K562 (cell line): ENCODE results near the gene NFS1. TPM values are rescaled to one million over a fixed set of nuclear protein-coding genes. Genes with fewer than 3 reads are reported as not detected.
A peak's percentile ranks its signal among the peaks of the same experiment; 100 is the strongest.

Experiments
- ARID1B ChIP-seq: fragments of 450-650 bp; IDR thresholded peaks from 2 replicates; pipeline ENCODE4 v1.6.1; 2016; ENCODE audit warnings: antibody characterized with exemption, mild to moderate bottlenecking, inconsistent platforms
- BACH1 ChIP-seq: fragments of 200-800 bp; sonication (Bioruptor generic); IDR thresholded peaks from 2 replicates; pipeline ENCODE4 v1.6.1; 2016; ENCODE audit warnings: missing genetic modification characterization, missing compliant biosample characterization
- CEBPB ChIP-seq: fragments of 450-650 bp; IDR thresholded peaks from 2 replicates; pipeline ENCODE4 v1.6.1; 2016; ENCODE audit warnings: missing genetic modification characterization, missing compliant biosample characterization
- CEBPG ChIP-seq, 3 experiments: fragments of 200-800 bp in 1 of 3; sonication (Bioruptor generic) in 1 of 3; sonication (generic) in 1 of 3; formaldehyde crosslinking in 1 of 3; IDR thresholded peaks in 2 of 3; conservative IDR thresholded peaks in 1 of 3; 2 replicates each; pipeline versions ENCODE4 v1.6.1 to v1.8.0; 2016 to 2022; ENCODE audit warnings: missing compliant biosample characterization in 2 of 3, missing genetic modification characterization in 2 of 3, mild to moderate bottlenecking in 1 of 3, missing genetic modification reagents in 1 of 3
- EHMT2 ChIP-seq: fragments of 450-650 bp; IDR thresholded peaks from 2 replicates; pipeline ENCODE4 v1.6.1; 2018; ENCODE audit warnings: antibody characterized with exemption
- GABPB2 ChIP-seq: fragments of 250-450 bp; sonication (Bioruptor Pico); conservative IDR thresholded peaks from 2 replicates; pipeline ENCODE4 v1.5.1; 2021; ENCODE audit warnings: mild to moderate bottlenecking
- MCM5 ChIP-seq: fragments of 450-650 bp; IDR thresholded peaks from 2 replicates; pipeline ENCODE4 v1.6.1; 2016; ENCODE audit warnings: low read depth
- MXI1 ChIP-seq: IDR thresholded peaks from 2 replicates; pipeline ENCODE4 v1.6.1; 2011; ENCODE audit warnings: low read depth, mild to moderate bottlenecking, improper control_type of control experiment, low read length
- MYBL2 ChIP-seq, 2 experiments: fragments of 450-650 bp in 1 of 2; sonication (generic) in 1 of 2; formaldehyde crosslinking in 1 of 2; IDR thresholded peaks; 2 replicates each; pipeline versions ENCODE4 v1.6.1 to v1.8.1; 2017 to 2022; ENCODE audit warnings: borderline replicate concordance in 1 of 2, inconsistent platforms in 1 of 2, low read depth in 1 of 2, mild to moderate bottlenecking in 1 of 2, missing genetic modification reagents in 1 of 2, moderate library complexity in 1 of 2
- NCOA1 ChIP-seq: fragments of 450-650 bp; IDR thresholded peaks from 2 replicates; pipeline ENCODE4 v1.6.1; 2016; ENCODE audit warnings: low read depth
- PML ChIP-seq: IDR thresholded peaks from 2 replicates; pipeline ENCODE4 v1.6.1; 2012; ENCODE audit warnings: low read length, inconsistent platforms
- PRPF4 ChIP-seq: fragments of 200-400 bp; formaldehyde crosslinking; IDR thresholded peaks from one replicate; pipeline ENCODE4 v1.6.1; 2017; ENCODE audit warnings: low read length, low read depth, mild to moderate bottlenecking; ENCODE audit not compliant: insufficient read depth, poor library complexity, severe bottlenecking
- SMARCA4 ChIP-seq: fragments of 450-650 bp; IDR thresholded peaks from 2 replicates; pipeline ENCODE4 v1.6.1; 2016
- TBP ChIP-seq: optimal IDR thresholded peaks from 2 replicates; pipeline ENCODE3; 2011; ENCODE audit warnings: low read depth, low read length, improper control_type of control experiment
- TCF3 ChIP-seq: sonication (generic); formaldehyde crosslinking; IDR thresholded peaks from 2 replicates; pipeline ENCODE4 v1.4.0; 2020; ENCODE audit warnings: mild to moderate bottlenecking, missing genetic modification reagents
- TSC22D4 ChIP-seq: fragments of 450-650 bp; IDR thresholded peaks from 2 replicates; pipeline ENCODE4 v1.6.1; 2016; ENCODE audit warnings: missing genetic modification characterization, missing biosample characterization, control low read depth
- ZNF324 ChIP-seq: fragments of 250-450 bp; sonication (Bioruptor Pico); IDR thresholded peaks from 2 replicates; pipeline ENCODE4 v1.4.0; 2020; ENCODE audit warnings: mild to moderate bottlenecking
- ZNF717 ChIP-seq: fragments of 250-450 bp; sonication (Bioruptor Pico); IDR thresholded peaks from 2 replicates; pipeline ENCODE4 v1.5.0; 2021
- polyA plus RNA-seq, 8 experiments: library from polyadenylated mRNA; depleted of rRNA in 4 of 8; stranded (reverse) in 5 of 8; unstranded in 3 of 8; fragments of >200 nt; fragmentation: Nextera tagmentation in 2 of 8; fragmentation: Illumina TruSeq in 1 of 8; extraction: Ambion mirVana in 2 of 8; extraction: Trizol in 1 of 8; gene quantifications; 2 replicates each; pipeline versions ENCODE4 v1.2.1 to v1.2.3, GENCODE V29; 2011 to 2014; ENCODE audit warnings: inconsistent platforms in 1 of 8, missing spikeins in 1 of 8
- total RNA-seq, 7 experiments: library from RNA; depleted of rRNA in 6 of 7; stranded (reverse); fragments of >200 nt in 6 of 7; fragmentation: Illumina TruSeq in 2 of 7; extraction: Trizol in 2 of 7; gene quantifications; 2 replicates each; pipeline versions ENCODE4 v1.2.1 to v1.2.3, GENCODE V29; 2011 to 2021; ENCODE audit warnings: low replicate concordance in 1 of 7
- TF ChIP-seq, protein P1 (sequence below), 2 experiments: fragments of 450-650 bp; conservative IDR thresholded peaks; 2 replicates each; pipeline ENCODE4 v1.6.1; 2017; ENCODE audit warnings: mild to moderate bottlenecking in 2 of 2, moderate library complexity in 2 of 2
- TF ChIP-seq, protein P2 (sequence below), 2 experiments: fragments of 200-800 bp in 1 of 2; sonication (Bioruptor generic) in 1 of 2; sonication (generic) in 1 of 2; formaldehyde crosslinking in 1 of 2; IDR thresholded peaks in 1 of 2; conservative IDR thresholded peaks in 1 of 2; 2 replicates each; pipeline versions ENCODE4 v1.5.0 to v1.6.1; 2016 to 2020; ENCODE audit warnings: missing compliant biosample characterization in 1 of 2, missing genetic modification characterization in 1 of 2, missing genetic modification reagents in 1 of 2
- TF ChIP-seq, protein P3 (sequence below): sonication (generic); formaldehyde crosslinking; IDR thresholded peaks from 2 replicates; pipeline ENCODE4 v1.8.0; 2022; ENCODE audit warnings: missing genetic modification reagents, mild to moderate bottlenecking, moderate library complexity, borderline replicate concordance
- TF ChIP-seq, protein P4 (sequence below): fragments of 250-450 bp; sonication (Bioruptor Pico); IDR thresholded peaks from 2 replicates; pipeline ENCODE4 v1.5.0; 2020; ENCODE audit warnings: mild to moderate bottlenecking, borderline replicate concordance

Gene NFS1
- total and polyA plus RNA-seq, 9 of the 15 experiments (the other 6 are each of a cell fraction or from before 2014, with no cell fraction given), result 11.5 to 84.8 (median 47.1) TPM

DNA sequence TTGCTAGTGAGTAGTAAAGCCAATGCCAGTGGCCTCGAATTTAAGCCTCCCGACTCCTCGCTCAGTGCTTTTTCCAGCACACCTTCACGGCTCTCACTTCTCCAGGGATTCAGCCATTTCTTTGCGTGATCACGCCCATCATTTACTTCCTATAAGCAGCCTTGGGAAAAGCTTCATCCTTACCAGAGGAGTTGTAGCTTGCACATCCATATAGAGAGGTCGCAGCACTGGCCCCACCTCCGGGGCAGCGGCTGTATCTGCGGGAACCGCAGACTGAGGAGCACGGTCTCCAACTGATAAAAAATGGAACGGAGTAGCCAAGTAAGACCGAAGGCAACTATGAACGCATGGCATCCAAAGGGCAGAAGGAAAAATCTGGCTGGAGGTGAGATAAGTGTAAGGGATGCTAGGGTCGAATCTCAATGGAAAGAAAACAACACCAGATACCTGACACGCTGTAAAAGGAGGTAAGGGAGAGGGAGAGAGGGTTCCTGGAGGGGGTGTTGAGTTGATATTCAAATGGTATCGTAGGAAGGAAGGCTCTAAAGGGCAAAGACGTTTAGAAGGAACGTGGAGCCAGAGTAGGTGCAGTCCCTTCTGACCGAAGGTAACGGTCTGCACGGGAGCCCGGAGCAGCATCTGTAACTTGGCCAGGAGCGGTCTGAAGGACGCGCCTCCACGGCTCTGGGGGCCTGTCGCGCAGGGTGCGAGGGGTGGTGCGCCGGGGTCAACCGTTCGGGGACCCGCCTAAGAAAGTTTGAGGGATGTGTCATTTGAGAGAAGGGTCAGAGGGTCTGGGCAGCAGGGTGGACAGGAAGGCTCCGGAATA lies 640 bp downstream of the NFS1 start (continued):
- TF ChIP-seq, protein P1, sequence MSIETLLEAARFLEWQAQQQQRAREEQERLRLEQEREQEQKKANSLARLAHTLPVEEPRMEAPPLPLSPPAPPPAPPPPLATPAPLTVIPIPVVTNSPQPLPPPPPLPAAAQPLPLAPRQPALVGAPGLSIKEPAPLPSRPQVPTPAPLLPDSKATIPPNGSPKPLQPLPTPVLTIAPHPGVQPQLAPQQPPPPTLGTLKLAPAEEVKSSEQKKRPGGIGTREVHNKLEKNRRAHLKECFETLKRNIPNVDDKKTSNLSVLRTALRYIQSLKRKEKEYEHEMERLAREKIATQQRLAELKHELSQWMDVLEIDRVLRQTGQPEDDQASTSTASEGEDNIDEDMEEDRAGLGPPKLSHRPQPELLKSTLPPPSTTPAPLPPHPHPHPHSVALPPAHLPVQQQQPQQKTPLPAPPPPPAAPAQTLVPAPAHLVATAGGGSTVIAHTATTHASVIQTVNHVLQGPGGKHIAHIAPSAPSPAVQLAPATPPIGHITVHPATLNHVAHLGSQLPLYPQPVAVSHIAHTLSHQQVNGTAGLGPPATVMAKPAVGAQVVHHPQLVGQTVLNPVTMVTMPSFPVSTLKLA (conservative IDR thresholded peaks at IDR 0.05), result no peak
- TF ChIP-seq, protein P2, sequence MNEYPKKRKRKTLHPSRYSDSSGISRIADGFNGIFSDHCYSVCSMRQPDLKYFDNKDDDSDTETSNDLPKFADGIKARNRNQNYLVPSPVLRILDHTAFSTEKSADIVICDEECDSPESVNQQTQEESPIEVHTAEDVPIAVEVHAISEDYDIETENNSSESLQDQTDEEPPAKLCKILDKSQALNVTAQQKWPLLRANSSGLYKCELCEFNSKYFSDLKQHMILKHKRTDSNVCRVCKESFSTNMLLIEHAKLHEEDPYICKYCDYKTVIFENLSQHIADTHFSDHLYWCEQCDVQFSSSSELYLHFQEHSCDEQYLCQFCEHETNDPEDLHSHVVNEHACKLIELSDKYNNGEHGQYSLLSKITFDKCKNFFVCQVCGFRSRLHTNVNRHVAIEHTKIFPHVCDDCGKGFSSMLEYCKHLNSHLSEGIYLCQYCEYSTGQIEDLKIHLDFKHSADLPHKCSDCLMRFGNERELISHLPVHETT (CRISPR knock-in tag; conservative IDR thresholded peaks at IDR 0.05 in 1 of 2, IDR thresholded peaks at IDR 0.05 in 1 of 2), result no peak
- TF ChIP-seq PML (no peak), NCOA1 (no peak), SMARCA4 (peak; percentile 22; the same call in 1 of the 2 replicates), CEBPB (no peak), EHMT2 (no peak), ZNF717 (no peak), ARID1B (no peak), MCM5 (no peak), MXI1 (no peak), PRPF4 (no peak), TSC22D4 (tag) (no peak), MYBL2 (IDR thresholded peaks at IDR 0.05; ENCODE audit: low read depth) (no peak), MYBL2 (CRISPR knock-in tag; IDR thresholded peaks at IDR 0.05; ENCODE audit: borderline replicate concordance) (no peak), ZNF324 (CRISPR knock-in tag) (no peak), GABPB2 (CRISPR knock-in tag) (no peak), TBP (peak; percentile 23), CEBPG (CRISPR knock-in tag; IDR thresholded peaks at IDR 0.05) (no peak), CEBPG (tag; conservative IDR thresholded peaks at IDR 0.05 in 1 of 2, IDR thresholded peaks at IDR 0.05 in 1 of 2) (no peak), TCF3 (CRISPR knock-in tag) (no peak), BACH1 (0 out of 2 replicates have a peak, but pooled peaks have one; percentile 20)
- TF ChIP-seq, protein P3, sequence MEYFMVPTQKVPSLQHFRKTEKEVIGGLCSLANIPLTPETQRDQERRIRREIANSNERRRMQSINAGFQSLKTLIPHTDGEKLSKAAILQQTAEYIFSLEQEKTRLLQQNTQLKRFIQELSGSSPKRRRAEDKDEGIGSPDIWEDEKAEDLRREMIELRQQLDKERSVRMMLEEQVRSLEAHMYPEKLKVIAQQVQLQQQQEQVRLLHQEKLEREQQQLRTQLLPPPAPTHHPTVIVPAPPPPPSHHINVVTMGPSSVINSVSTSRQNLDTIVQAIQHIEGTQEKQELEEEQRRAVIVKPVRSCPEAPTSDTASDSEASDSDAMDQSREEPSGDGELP (CRISPR knock-in tag), result no peak; the same call in 1 of the 2 replicates
- TF ChIP-seq, protein P4, sequence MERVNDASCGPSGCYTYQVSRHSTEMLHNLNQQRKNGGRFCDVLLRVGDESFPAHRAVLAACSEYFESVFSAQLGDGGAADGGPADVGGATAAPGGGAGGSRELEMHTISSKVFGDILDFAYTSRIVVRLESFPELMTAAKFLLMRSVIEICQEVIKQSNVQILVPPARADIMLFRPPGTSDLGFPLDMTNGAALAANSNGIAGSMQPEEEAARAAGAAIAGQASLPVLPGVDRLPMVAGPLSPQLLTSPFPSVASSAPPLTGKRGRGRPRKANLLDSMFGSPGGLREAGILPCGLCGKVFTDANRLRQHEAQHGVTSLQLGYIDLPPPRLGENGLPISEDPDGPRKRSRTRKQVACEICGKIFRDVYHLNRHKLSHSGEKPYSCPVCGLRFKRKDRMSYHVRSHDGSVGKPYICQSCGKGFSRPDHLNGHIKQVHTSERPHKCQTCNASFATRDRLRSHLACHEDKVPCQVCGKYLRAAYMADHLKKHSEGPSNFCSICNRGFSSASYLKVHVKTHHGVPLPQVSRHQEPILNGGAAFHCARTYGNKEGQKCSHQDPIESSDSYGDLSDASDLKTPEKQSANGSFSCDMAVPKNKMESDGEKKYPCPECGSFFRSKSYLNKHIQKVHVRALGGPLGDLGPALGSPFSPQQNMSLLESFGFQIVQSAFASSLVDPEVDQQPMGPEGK, result no peak
